HG03103 (cell line): ENCODE results near the gene LIN37.

ENCODE experiments used
- ATAC-seq: cut with Tn5 transposase; IDR thresholded peaks from one replicate; pipeline ENCODE4 v1.9.1; 2021; ENCODE audit warnings: low read depth; ENCODE audit not compliant: unreplicated experiment

Gene LIN37

GRCh38 chr19:35748106-35749020, at the start of gene LIN37:
Gene LIN37 (plus strand): TSS chr19:35748576. CDS start chr19:35748725, 149 bp downstream.
- ATAC-seq, result peak; percentile 68

- peak; percentile 92 for ATAC-seq
These were observed 46.0 kb upstream of the LIN37 start for GRCh38 chr19:35702223-35703012.

GRCh38 chr19:35703343-35703742, 45.0 kb upstream of the LIN37 start:
- no peak for ATAC-seq

- ATAC-seq, result no peak
These were observed 44.2 kb upstream of the LIN37 start, which contains the start of gene ZBTB32 for GRCh38 chr19:35704218-35704617. Gene ZBTB32 (plus strand): TSS chr19:35704558. CDS start chr19:35714627, 10,069 bp downstream.

- ATAC-seq, result no peak
These were observed 40.0 kb upstream of the LIN37 start for GRCh38 chr19:35708391-35708790.

- no peak for ATAC-seq
These were observed 37.3 kb upstream of the LIN37 start for GRCh38 chr19:35710784-35711723.

- ATAC-seq, result no peak
These were observed 35.5 kb upstream of the LIN37 start for GRCh38 chr19:35712567-35713505.

- no peak for ATAC-seq
These were observed 34.9 kb upstream of the LIN37 start for GRCh38 chr19:35713506-35713850.

GRCh38 chr19:35713904-35714495, 34.4 kb upstream of the LIN37 start:
- ATAC-seq, result no peak

- ATAC-seq, result no peak
These were observed 33.6 kb upstream of the LIN37 start for GRCh38 chr19:35714601-35715354.

GRCh38 chr19:35715355-35715809, 33.0 kb upstream of the LIN37 start:
- ATAC-seq, result no peak

GRCh38 chr19:35715981-35716800, 32.2 kb upstream of the LIN37 start:
- no peak for ATAC-seq

GRCh38 chr19:35716801-35717664, 31.3 kb upstream of the LIN37 start:
- ATAC-seq, result peak; percentile 51

GRCh38 chr19:35717665-35718344, 30.6 kb upstream of the LIN37 start, which contains the start of gene KMT2B:
Gene KMT2B (plus strand): TSS chr19:35718003. CDS start chr19:35718019, 16 bp downstream.
- no peak for ATAC-seq

GRCh38 chr19:35718345-35719041, 29.9 kb upstream of the LIN37 start:
- ATAC-seq, result no peak
